ENCODE measurements around the gene ATP2C2.

GRCh38 chr16:84471316-84471715, 103.0 kb downstream of the ATP2C2 start:
- TF ChIP-seq CTCF (IDR thresholded peaks at IDR 0.05) (no peak), EZH2 (IDR thresholded peaks at IDR 0.05; ENCODE audit: borderline replicate concordance, insufficient read depth, low read depth, low read length, poor library complexity, severe bottlenecking) (no peak)

Data from B cell (primary cell).